Brain pericyte (primary cell): ENCODE data around the gene MPDZ.

Experiments used
- DNase-seq: peaks from one replicate; pipeline ENCODE4 v3.0.0-alpha.2; 2012; ENCODE audit warnings: low read depth, low spot score

MPDZ gene

GRCh38 chr9:13088720-13089427 is 190.6 kb downstream of the MPDZ start:
- DNase-seq, result no peak

GRCh38 chr9:13083963-13084528 is 195.4 kb downstream of the MPDZ start:
- DNase-seq, result no peak

- DNase-seq, result no peak
Observed at GRCh38 chr9:13083366-13083765, 196.1 kb downstream of the MPDZ start.

- no peak for DNase-seq
Observed at GRCh38 chr9:13082796-13083195, 196.7 kb downstream of the MPDZ start.

- DNase-seq, result no peak
Observed at GRCh38 chr9:13078164-13078563, 201.3 kb downstream of the MPDZ start.

- DNase-seq, result no peak
Observed at GRCh38 chr9:13076616-13077015, 202.9 kb downstream of the MPDZ start.

GRCh38 chr9:13071921-13072320 is 207.6 kb downstream of the MPDZ start:
- no peak for DNase-seq

- DNase-seq, result no peak
Observed at GRCh38 chr9:13070612-13071595, 208.6 kb downstream of the MPDZ start.

- DNase-seq, result no peak
Observed at GRCh38 chr9:13069498-13069897, 210.0 kb downstream of the MPDZ start.

GRCh38 chr9:13064676-13065075 is 214.8 kb downstream of the MPDZ start:
- no peak for DNase-seq

GRCh38 chr9:13063880-13064459 is 215.5 kb downstream of the MPDZ start:
- no peak for DNase-seq

GRCh38 chr9:13061390-13061789 is 218.1 kb downstream of the MPDZ start:
- DNase-seq, result no peak
